ENCODE measurements around the gene CTBP2. TPM values are rescaled to one million over a fixed set of nuclear protein-coding genes. Genes with fewer than 3 reads are reported as not detected.

CTBP2 gene
- total RNA-seq, 1 experiment from 2014 or later = 97.2 TPM

DNA sequence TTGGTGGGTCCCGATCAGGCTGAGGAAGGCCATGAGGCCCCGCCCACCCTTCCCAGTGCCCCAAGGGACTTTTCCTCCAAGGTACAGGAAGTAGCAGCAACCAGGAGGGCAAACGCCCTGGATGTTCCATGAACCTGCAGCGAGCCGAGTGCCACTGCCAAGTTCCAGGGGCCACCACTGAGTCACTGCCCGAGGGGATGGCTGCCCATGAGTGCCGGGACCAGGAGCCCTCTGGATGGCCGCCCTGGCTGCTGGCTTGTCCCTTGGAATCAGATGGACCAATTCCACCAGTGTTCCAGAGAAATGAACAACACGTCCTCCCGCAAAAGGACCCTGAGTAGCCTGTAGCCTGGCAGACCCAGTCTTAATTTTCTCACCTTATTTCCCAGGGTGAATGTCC is 144.2 kb downstream of the CTBP2 start:
- ChIA-PET CTCF (interaction anchor here (0.6 kb wide), 1 partner anchor 28 kb away, joined by 4 read pairs; no protein-coding TSS in a partner anchor), POLR2A (no interaction called here)
- H3K9me3 ChIP-seq = no peaks in the 10 kb centered on the region
- intact Hi-C loops (cut with micrococcal nuclease; ENCODE audit: unreplicated experiment) = no loop called here
- BruUV-seq (replicated peaks) = no TSS peak
- no peaks in the 10 kb centered on the region for H3K27me3 ChIP-seq (replicated peaks; ENCODE audit: control insufficient read depth, insufficient read depth, low read length)
- TF ChIP-seq, protein P1, sequence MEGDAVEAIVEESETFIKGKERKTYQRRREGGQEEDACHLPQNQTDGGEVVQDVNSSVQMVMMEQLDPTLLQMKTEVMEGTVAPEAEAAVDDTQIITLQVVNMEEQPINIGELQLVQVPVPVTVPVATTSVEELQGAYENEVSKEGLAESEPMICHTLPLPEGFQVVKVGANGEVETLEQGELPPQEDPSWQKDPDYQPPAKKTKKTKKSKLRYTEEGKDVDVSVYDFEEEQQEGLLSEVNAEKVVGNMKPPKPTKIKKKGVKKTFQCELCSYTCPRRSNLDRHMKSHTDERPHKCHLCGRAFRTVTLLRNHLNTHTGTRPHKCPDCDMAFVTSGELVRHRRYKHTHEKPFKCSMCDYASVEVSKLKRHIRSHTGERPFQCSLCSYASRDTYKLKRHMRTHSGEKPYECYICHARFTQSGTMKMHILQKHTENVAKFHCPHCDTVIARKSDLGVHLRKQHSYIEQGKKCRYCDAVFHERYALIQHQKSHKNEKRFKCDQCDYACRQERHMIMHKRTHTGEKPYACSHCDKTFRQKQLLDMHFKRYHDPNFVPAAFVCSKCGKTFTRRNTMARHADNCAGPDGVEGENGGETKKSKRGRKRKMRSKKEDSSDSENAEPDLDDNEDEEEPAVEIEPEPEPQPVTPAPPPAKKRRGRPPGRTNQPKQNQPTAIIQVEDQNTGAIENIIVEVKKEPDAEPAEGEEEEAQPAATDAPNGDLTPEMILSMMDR (IDR thresholded peaks at IDR 0.05; ENCODE audit: insufficient read depth in 1 of 2, low read depth in 1 of 2, low read length in 1 of 2, severe bottlenecking in 1 of 2, unreplicated experiment in 1 of 2) = no peak
- Mint-ChIP-seq H3K9me3 (ENCODE audit: unreplicated experiment) (no peaks in the 10 kb centered on the region), H3K27me3 (ENCODE audit: insufficient read depth, unreplicated experiment) (no peaks in the 10 kb centered on the region), H3K4me1 (ENCODE audit: low read depth, unreplicated experiment) (no peaks in the 10 kb centered on the region), H3K36me3 (ENCODE audit: insufficient read depth, unreplicated experiment) (peaks cover 60% of the 10 kb centered on the region), H3K27ac (ENCODE audit: unreplicated experiment) (no peak overlapping the region), H3K4me3 (ENCODE audit: unreplicated experiment) (no peak overlapping the region)
- H3K36me3 ChIP-seq (ENCODE audit: control insufficient read depth, insufficient read depth, low read length) = peaks cover 4% of the 10 kb centered on the region
- no peaks in the 10 kb centered on the region for H3K4me1 ChIP-seq
- DNase-seq = no peak
- H3K4me3 ChIP-seq (ENCODE audit: low read depth, low read length) = no peak overlapping the region

DNA sequence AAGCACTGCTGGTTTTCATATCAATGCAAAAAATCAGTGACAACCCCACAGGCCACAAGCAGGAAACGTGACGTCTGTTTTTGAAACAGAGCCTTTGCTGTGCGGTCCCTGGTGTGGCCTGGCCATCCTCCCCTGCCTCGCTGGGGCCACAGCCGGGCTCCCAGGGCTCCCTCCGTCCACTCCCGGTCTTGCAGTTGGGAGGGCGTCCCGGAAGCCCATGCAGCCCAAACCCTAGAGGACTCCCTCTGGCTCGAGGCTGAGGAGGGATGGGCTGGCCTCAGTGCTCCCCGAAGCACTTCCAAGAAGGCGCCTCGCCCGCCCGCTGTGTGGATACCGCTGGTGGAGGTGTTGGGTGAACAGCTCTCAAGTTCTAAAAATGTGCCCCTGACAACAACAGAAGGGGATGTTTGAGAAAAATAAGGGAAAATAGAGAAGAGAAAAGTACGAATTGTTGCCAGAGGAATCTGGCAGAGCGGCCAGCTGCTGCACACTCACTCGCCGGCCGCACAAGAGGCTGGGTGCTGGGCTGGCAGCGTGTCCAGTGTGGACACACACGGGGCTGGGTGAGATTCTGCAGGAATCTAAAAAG is 144.9 kb downstream of the CTBP2 start:
- no peak overlapping the region for H3K27ac Mint-ChIP-seq (ENCODE audit: unreplicated experiment)
- POLR2A ChIA-PET = no interaction called here
- H3K4me3 Mint-ChIP-seq (ENCODE audit: unreplicated experiment) = no peak overlapping the region
- Histone ChIP-seq H3K4me3 (ENCODE audit: low read depth, low read length) (no peak overlapping the region), H3K4me1 (no peaks in the 10 kb centered on the region), H3K9me3 (no peaks in the 10 kb centered on the region), H3K36me3 (ENCODE audit: control insufficient read depth, insufficient read depth, low read length) (peaks cover 4% of the 10 kb centered on the region; the same call in 1 of the 2 replicates), H3K27me3 (replicated peaks; ENCODE audit: control insufficient read depth, insufficient read depth, low read length) (no peaks in the 10 kb centered on the region)
- CTCF ChIA-PET = no interaction called here
- intact Hi-C loops (cut with micrococcal nuclease; ENCODE audit: unreplicated experiment) = no loop called here
- no TSS peak for BruUV-seq (replicated peaks)
- TF ChIP-seq, protein P1 (IDR thresholded peaks at IDR 0.05; ENCODE audit: insufficient read depth in 1 of 2, low read depth in 1 of 2, low read length in 1 of 2, severe bottlenecking in 1 of 2, unreplicated experiment in 1 of 2) = no peak
- H3K27me3 Mint-ChIP-seq (ENCODE audit: insufficient read depth, unreplicated experiment) = no peaks in the 10 kb centered on the region
- no peaks in the 10 kb centered on the region for H3K9me3 Mint-ChIP-seq (ENCODE audit: unreplicated experiment)
- H3K36me3 Mint-ChIP-seq (ENCODE audit: insufficient read depth, unreplicated experiment) = peaks cover 55% of the 10 kb centered on the region
- DNase-seq = no peak
- no peaks in the 10 kb centered on the region for H3K4me1 Mint-ChIP-seq (ENCODE audit: low read depth, unreplicated experiment)

DNA sequence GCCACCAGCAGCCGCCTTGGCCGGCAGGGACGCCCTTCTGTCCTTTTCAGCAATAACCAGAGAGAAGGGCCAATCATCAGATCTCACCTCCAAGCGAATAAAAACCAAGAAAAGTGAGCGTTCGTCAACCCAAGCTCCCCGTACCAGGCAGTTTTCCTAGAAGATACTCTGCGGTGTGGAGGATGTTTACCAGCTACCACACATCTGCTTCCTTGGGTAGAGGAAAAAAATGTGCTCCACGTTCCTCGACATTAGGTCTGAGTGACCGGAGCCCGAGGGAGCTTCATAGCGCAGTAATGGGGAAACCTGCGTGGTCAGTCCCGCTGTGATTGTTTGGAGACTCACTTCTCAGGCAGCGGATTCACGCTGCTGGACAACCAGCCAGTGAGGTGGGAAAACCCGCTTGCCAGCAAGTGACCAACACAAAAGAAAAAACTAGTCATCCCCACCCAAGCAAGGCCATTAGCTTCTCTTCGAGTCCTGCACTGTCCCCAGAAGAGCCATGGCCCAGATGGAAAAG is 145.5 kb downstream of the CTBP2 start:
- Mint-ChIP-seq H3K9me3 (ENCODE audit: unreplicated experiment) (no peaks in the 10 kb centered on the region), H3K27ac (ENCODE audit: unreplicated experiment) (no peak overlapping the region), H3K4me3 (ENCODE audit: unreplicated experiment) (no peak overlapping the region), H3K36me3 (ENCODE audit: insufficient read depth, unreplicated experiment) (peaks cover 60% of the 10 kb centered on the region), H3K27me3 (ENCODE audit: insufficient read depth, unreplicated experiment) (no peaks in the 10 kb centered on the region), H3K4me1 (ENCODE audit: low read depth, unreplicated experiment) (no peaks in the 10 kb centered on the region)
- intact Hi-C loops (cut with micrococcal nuclease; ENCODE audit: unreplicated experiment) = no loop called here
- no TSS peak for BruUV-seq (replicated peaks)
- ChIA-PET POLR2A (no interaction called here), CTCF (no interaction called here)
- Histone ChIP-seq H3K4me1 (no peaks in the 10 kb centered on the region), H3K9me3 (no peaks in the 10 kb centered on the region), H3K4me3 (ENCODE audit: low read depth, low read length) (no peak overlapping the region), H3K27me3 (replicated peaks; ENCODE audit: control insufficient read depth, insufficient read depth, low read length) (no peaks in the 10 kb centered on the region), H3K36me3 (ENCODE audit: control insufficient read depth, insufficient read depth, low read length) (peaks cover 4% of the 10 kb centered on the region; the same call in 1 of the 2 replicates)
- TF ChIP-seq, protein P1 (IDR thresholded peaks at IDR 0.05; ENCODE audit: insufficient read depth in 1 of 2, low read depth in 1 of 2, low read length in 1 of 2, severe bottlenecking in 1 of 2, unreplicated experiment in 1 of 2) = no peak
- DNase-seq = no peak
